ENCODE data around the gene RPUSD2.

DNA sequence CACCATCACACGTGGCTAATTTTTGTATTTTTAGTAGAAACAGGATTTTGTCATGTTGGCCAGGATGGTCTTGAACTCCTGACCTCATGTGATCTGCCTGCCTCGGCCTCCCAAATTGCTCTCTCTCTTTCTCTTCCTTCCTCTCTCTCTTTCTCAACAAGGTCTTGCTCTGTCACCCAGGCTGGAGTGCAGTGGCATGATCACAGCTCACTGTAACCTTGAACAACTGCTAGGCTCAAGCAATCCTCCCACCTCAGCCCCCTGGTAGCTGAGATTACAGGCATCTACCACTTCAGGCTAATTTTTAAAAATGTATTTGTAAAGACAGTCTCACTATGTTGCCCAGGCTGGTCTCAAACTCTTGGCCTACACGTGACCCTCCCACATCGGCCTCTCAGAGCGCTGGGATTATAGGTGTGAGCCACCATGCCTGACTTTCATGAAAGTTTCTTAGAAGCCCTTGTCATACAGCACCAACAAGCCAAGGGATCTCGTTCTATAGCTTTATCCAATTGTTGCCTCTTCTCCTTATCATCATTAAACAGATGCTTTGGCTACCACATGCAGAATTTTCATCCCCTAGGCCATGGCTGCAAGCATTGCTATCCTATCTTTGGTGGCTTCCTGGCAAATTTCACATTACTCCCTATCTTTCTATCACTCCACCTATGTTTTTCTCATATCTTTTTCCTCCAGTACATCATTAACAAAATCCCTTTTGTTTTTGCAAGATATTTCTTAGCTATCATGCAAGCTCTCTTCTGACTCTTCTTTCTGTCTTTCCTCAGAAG is 10.0 kb upstream of the RPUSD2 start:
- TF ChIP-seq CTCF (IDR thresholded peaks at IDR 0.05) = no peak
- TF ChIP-seq EP300 (IDR thresholded peaks at IDR 0.05) = no peak
- TF ChIP-seq POLR2A (IDR thresholded peaks at IDR 0.05; ENCODE audit: low read depth) = no peak
- TF ChIP-seq POLR2AphosphoS5 (IDR thresholded peaks at IDR 0.05) = no peak
